GM12878 (cell line): ENCODE results near the gene MMP14. TPM values are rescaled to one million over a fixed set of nuclear protein-coding genes. Genes with fewer than 3 reads are reported as not detected.

ENCODE experiments used
- CTCF ChIP-seq, 3 experiments: IDR thresholded peaks in 2 of 3; conservative IDR thresholded peaks in 1 of 3; 2 replicates each; pipeline ENCODE4 v1.5.1; 2011; ENCODE audit warnings: low read depth in 3 of 3, low read length in 3 of 3, mild to moderate bottlenecking in 3 of 3, control low read depth in 2 of 3, moderate library complexity in 2 of 3, inconsistent platforms in 1 of 3, mixed read lengths in 1 of 3; ENCODE audit not compliant: control insufficient read depth in 2 of 3, insufficient read depth in 1 of 3; ENCODE audit errors: extremely low read depth in 1 of 3
- HDGF ChIP-seq: fragments of 450-650 bp; IDR thresholded peaks from 2 replicates; pipeline ENCODE4 v1.6.1; 2016; ENCODE audit warnings: antibody characterized with exemption
- IRF4 ChIP-seq: IDR thresholded peaks from 2 replicates; pipeline ENCODE4 v1.6.1; 2011; ENCODE audit warnings: low read depth, low read length
- MLLT1 ChIP-seq: fragments of 450-650 bp; IDR thresholded peaks from 2 replicates; pipeline ENCODE4 v1.6.1; 2016; ENCODE audit warnings: mild to moderate bottlenecking
- NKRF ChIP-seq: fragments of 450-650 bp; conservative IDR thresholded peaks from 2 replicates; pipeline ENCODE4 v1.6.1; 2017; ENCODE audit warnings: mild to moderate bottlenecking, moderate library complexity
- RB1 ChIP-seq: fragments of 450-650 bp; formaldehyde crosslinking; IDR thresholded peaks from 2 replicates; pipeline ENCODE4 v1.6.1; 2017; ENCODE audit warnings: mild to moderate bottlenecking, borderline replicate concordance
- RCOR1 ChIP-seq: conservative IDR thresholded peaks from 2 replicates; pipeline ENCODE4 v1.6.1; 2012; ENCODE audit warnings: low read depth, low read length, improper control_type of control experiment
- REST ChIP-seq: IDR thresholded peaks from 2 replicates; pipeline ENCODE4 v1.6.1; 2012; ENCODE audit warnings: mild to moderate bottlenecking, low read depth, low read length
- SMARCA5 ChIP-seq: fragments of 450-650 bp; IDR thresholded peaks from 2 replicates; pipeline ENCODE4 v1.6.1; 2017; ENCODE audit warnings: mild to moderate bottlenecking
- SRF ChIP-seq, 2 experiments: IDR thresholded peaks; 2 replicates each; pipeline ENCODE4 v1.6.1; 2011; ENCODE audit warnings: low read depth in 2 of 2, low read length in 2 of 2, mild to moderate bottlenecking in 1 of 2, moderate library complexity in 1 of 2
- ZBTB33 ChIP-seq: fragments of 450-650 bp; IDR thresholded peaks from 2 replicates; pipeline ENCODE4 v1.6.1; 2017; ENCODE audit warnings: mild to moderate bottlenecking
- ZBTB40 ChIP-seq: fragments of 450-650 bp; IDR thresholded peaks from 2 replicates; pipeline ENCODE4 v1.6.1; 2016; ENCODE audit warnings: mild to moderate bottlenecking, moderate library complexity, borderline replicate concordance
- ZSCAN29 ChIP-seq: fragments of 450-650 bp; IDR thresholded peaks from 2 replicates; pipeline ENCODE4 v1.6.1; 2017; ENCODE audit warnings: mild to moderate bottlenecking, moderate library complexity
- polyA plus RNA-seq, 11 experiments: library from polyadenylated mRNA; depleted of rRNA in 4 of 11; unstranded in 6 of 11; stranded (reverse) in 5 of 11; fragments of >200 nt; fragmentation: Nextera tagmentation in 4 of 11; fragmentation: Illumina TruSeq in 1 of 11; extraction: Ambion mirVana in 4 of 11; extraction: Trizol in 1 of 11; gene quantifications; 1 replicate in 1 of 11; 2 replicates in 10 of 11; pipeline versions ENCODE4 v1.2.1 to v1.2.3, GENCODE V29; 2011 to 2016; ENCODE audit warnings: inconsistent platforms in 2 of 11, missing spikeins in 2 of 11, low read depth in 1 of 11
- total RNA-seq, 4 experiments: library from RNA; depleted of rRNA in 3 of 4; stranded (reverse); fragments of >200 nt in 3 of 4; fragmentation: Illumina TruSeq in 1 of 4; extraction: Trizol in 1 of 4; gene quantifications; 2 replicates each; pipeline versions ENCODE4 v1.2.1 to v1.2.3, GENCODE V29; 2013 to 2021

The MMP14 gene
- total and polyA plus RNA-seq, 10 of the 15 experiments (the other 5 are each of a cell fraction or from before 2014, with no cell fraction given): 0.31 to 1.9 (median 0.70) TPM; not detected in 2

GRCh38 chr14:22872033-22872832 lies 35.8 kb downstream of the MMP14 start (continued):
- TF ChIP-seq NKRF (no peak; the same call in 1 of the 2 replicates), ZBTB33 (no peak), MLLT1 (no peak), SRF (IDR thresholded peaks at IDR 0.05; ENCODE audit: low read depth in 2 of 2, low read length in 2 of 2) (no peak), SMARCA5 (peak; percentile 95), ZSCAN29 (peak; percentile 77), REST (no peak), IRF4 (no peak), RB1 (peak; percentile 30; the same call in 1 of the 2 replicates), HDGF (no peak), ZBTB40 (no peak), CTCF (IDR thresholded peaks at IDR 0.05 in 2 of 3, conservative IDR thresholded peaks at IDR 0.05 in 1 of 3; ENCODE audit: control insufficient read depth in 2 of 3, extremely low read depth in 1 of 3, insufficient read depth in 1 of 3, low read depth in 3 of 3, low read length in 3 of 3) (peak; percentile 95 to 98 (median 95)), RCOR1 (no peak)
